CD4-positive, alpha-beta T cell treated with Interleukin-10 for 1 hour (primary cell): ENCODE results near the gene IL32.
"Not testable (repeated sequence)": the region's sequence is repeated elsewhere in the genome, so short reads cannot be mapped to it uniquely, and the experiment has no call there.

Experiments
- DNase-seq: peaks from one replicate; pipeline ENCODE4 v3.0.0-alpha.2; 2020

IL32 gene

DNA sequence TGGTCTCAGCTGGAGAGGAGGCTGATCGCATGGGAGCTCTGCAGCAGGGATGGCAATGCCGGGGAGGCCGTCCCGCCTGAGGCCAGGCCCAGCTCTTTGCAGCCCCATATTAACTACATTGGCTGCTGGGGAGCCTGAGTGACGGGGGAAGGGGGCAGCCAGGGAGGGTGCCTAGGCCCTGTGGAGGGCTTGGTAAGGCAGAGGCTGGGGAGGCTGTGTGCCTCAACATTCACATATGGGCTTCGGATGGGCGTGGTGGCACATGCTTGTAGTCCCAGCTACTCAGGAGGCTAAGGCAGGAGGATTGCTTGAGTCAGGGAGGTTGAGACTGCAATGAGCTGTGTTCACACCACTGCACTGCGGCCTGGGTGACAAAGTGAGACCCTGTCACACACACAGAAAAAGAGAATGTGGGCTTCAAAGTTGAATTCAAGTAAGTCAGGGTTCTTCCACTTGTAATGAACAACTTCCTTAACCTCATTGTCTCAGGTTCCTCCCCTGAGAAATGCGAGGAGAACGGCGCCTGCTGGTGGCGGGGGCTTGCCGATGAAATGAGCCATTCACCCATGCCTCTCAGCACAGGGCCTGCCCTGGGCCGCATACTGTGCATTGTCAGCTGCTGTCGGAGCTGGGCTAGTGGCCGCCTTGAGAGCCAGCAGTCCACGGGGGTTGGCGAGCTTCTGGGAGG lies 7.3 kb downstream of the IL32 start:
- peak; percentile 64 for DNase-seq

DNA sequence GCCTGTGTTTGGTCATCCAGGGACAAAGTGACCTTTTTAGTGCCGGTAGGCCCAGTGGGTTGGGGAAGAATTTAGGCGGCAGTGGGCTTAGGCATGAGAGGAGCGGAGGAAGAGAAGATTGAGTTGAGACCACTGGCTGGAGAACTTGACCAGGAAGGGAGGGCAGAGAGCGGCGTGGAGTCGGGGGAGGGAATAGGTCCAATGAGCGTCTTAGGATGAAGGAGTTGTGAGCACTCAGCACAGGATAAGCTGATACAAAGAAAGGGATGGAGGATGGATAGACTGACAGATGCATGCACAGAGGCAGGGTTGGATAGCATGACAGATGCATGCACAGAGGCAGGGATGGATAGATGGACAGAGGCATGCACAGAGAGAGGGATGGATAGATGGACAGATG lies 8.0 kb downstream of the IL32 start:
- DNase-seq = no peak

DNA sequence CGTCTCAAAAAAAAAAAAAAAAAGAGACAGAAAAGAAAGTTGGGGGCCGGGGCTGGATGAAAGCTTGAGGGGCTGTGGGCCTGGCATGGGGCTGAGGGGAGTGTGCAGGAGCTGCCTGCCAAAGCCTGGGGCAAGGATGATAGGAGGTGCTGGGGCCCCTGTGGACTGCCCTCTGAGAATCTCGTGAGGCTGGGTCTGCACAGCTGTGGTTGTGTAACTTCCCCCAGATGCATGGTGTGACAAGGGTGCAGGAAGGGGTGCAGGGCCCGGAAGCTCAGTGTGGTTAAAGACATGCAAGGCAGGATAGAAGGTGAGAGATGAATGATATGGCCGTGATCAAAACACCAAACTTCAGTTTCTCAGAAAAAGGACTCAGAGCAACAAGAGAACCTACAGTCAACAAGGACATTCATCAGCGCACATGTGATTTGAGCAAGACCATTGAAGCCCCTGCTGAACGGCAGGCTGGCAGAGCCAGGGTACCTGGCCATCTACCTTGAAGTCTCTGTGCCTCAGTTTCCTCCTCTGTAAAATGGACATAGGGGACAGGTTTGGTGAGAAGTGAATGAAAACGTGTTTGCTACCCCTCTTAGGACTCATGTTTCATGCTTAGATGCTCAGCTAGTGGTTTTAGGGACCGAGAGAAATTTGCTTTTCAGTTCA lies 9.6 kb downstream of the IL32 start:
- peak; percentile 89 for DNase-seq

DNA sequence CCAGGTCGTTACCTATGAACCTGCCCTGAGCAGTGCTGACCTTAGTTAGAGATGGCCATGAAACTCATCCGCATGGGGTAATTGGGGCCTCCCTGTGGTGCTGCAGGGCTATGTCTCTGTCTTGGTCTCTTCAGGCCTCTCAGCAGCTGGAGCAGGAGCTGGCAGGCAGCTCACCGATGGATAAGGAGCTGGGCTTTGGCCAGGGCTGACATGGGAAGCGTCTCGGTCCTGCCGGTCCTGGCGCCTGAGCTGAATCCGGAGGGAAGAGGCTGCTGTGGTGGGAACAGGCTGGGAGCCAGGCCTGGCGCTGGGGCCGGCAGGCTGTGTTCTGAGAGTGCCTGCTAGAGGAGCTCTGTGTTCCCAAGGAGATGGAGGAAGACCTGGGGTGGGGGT lies 10.1 kb downstream of the IL32 start:
- peak; percentile 38 for DNase-seq

DNA sequence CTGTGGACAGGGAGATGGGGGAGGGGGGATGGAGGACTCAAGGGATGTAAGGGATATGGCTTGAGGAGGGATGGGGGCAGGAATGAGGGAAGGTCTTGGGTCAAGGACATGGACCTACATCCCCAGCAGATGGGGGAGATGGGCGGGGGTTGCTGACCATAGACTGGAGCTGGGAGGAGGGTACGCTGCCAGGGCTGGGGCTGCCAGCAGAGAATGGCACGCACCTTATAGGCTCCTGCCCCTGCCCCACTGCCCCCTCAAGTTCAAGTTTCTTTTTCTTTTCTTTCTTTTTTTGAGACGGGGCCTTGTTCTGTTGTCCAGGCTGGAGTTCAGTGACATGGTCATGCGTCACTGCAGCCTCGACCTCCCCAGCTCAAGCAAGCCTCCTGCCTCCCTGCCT lies 10.5 kb downstream of the IL32 start:
- DNase-seq = not testable (repeated sequence)

DNA sequence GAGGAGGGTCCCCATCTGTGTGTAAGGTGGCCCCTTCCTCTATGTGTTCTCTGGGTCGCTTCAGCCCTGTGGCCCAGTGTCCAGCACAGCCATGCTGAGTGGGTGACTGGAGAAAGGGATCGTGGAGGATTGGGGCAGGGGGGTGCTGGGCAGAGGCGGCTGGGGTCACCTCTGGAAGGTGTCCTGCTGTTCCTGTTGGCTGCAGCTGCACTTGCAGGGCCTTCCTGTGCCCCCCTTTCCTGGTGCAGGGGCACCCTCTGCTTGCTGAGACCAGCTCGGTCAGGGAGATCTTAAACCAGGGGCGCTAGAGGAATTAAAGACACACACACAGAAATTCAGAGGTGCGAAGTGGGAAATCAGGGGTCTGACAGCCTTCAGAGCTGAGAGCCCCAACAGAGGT lies 11.1 kb downstream of the IL32 start:
- no peak for DNase-seq

DNA sequence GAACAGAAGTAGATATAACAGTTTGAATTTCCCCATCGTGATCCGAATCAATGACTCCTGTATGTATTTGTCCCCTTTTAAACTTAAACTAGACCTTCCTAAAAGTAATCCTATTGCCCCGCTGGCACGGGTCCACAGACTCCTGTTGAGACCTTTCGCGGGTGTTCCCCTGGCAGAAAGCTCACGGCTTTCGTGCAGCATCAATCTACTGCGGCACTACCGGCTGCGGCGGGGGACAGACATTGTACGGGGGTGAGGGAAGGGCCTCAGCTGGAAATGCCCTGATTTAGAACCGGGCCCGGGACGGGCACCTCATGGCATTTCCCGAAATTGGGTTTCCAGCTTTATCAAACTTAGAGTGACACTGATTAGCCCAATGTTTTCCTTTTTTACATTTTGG lies 14.6 kb downstream of the IL32 start:
- DNase-seq = no peak

DNA sequence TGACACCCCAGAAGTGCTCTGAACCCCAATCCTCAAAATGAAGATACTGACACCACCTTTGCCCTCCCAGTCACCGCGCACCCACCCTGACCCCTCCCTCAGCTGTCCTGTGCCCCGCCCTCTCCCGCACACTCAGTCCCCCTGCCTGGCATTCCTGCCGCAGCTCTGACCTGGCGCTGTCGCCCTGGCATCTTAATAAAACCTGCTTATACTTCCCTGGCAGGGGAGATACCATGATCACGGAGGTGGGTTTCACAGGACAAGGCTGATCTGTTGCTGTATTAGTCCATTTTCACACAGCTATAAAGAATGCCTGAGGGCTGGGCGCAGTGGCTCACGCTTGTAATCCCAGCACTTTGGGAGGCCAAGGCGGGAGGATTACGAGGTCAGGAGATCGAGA lies 16.5 kb downstream of the IL32 start:
- DNase-seq = not testable (repeated sequence)

DNA sequence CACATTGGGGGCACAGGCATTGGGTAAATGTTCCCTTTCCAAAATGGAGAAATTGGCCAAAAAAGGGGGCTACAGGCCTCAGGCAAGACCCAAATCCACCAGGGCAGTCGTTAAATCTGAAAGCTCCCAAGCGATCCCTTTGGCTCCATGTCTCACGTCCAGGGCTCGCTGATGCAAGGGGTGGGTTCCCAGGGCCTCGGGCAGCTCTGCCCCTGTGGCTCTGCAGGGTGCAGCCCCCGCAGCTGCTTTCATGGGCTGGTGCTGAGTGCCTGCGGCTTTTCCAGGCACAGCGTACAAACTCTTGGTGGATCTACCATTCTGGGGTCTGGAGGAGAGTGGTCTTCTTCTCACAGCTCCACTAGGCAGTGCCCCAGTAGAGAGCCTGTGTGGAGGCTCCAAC lies 18.0 kb downstream of the IL32 start:
- DNase-seq = not testable (repeated sequence)

DNA sequence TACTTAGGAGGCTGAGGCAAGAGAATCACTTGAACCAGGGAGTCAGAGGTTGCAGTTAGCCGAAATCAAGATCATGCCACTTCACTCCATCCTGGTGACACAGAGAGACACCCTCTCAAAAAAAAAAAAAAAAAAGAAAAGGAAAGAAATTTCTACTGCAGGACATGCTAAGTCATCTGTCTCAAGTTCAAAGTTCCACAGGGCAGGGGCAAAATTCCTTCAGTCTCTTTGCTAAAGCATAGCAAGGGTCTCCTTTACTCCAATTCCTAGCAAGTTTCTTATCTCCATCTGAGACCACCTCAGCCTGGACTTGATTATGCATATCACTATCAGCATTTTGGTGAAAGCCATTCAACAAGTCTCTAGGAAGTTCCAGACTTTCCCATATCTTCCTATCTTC lies 19.1 kb downstream of the IL32 start:
- no peak for DNase-seq

DNA sequence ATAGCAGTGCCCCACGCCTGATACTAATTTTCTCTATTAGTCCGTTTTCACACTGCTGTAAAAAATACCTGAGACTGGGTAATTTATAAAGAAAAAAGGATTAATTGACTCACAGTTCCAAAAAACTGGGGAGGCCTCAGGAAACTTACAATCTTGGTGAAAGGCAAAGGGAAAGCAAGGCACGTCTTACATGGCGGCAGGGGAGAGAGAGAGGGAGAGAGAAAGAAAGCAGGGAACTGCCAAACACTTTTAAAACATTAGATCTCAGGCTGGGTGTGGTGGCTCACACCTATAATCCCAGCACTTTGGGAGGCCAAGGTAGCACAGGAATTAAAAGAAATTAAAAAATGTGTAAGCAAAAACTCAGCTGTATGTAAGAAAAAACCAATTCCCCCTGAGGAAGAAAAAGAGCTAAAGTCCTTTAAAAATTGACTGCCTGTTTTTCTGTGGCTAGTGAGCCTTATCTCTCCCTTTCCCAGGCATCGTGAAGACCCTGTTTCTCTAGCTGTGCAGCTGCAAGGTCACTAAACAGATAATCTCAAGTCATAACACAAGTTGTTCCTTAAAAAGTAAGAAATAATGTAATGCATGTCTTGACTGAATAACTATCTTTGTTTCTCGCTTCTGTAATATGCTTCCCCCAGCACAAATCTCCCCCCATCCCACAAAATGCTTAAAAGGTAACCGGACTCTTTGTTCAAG lies 19.7 kb downstream of the IL32 start:
- DNase-seq = no peak

DNA sequence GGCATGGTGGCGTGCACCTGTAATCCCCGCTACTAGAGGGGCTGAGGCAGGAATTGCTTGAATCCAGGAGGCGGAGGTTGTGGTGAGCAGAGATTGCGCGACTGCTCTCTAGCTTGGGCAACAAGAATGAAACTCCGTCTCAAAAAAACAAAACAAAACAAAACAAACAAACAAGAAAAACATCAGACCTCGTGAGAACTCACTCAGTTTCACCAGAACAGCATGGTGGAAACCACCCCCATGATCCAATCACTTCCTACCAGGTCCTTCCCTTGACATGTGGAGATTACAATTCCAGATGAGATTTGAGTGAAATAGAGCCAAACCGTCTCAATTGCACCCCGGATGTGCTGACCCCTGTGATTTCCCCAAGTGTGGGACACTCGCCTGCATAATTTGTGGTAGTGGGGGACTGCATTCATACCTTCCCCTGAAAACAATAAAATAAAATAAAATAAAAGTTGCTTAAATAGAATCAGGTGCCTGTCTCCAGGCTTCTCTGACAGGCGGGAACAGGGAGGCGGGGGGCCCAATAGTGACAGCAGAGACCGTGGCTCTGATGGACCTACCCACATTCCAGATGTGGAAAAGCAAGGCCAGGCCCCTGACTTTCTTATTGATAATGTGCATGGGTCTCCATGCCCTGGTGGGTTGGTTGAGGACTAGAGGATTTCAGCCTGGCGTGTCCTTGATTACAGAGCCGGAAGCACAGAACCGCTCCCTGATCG lies 20.6 kb downstream of the IL32 start:
- DNase-seq = no peak

DNA sequence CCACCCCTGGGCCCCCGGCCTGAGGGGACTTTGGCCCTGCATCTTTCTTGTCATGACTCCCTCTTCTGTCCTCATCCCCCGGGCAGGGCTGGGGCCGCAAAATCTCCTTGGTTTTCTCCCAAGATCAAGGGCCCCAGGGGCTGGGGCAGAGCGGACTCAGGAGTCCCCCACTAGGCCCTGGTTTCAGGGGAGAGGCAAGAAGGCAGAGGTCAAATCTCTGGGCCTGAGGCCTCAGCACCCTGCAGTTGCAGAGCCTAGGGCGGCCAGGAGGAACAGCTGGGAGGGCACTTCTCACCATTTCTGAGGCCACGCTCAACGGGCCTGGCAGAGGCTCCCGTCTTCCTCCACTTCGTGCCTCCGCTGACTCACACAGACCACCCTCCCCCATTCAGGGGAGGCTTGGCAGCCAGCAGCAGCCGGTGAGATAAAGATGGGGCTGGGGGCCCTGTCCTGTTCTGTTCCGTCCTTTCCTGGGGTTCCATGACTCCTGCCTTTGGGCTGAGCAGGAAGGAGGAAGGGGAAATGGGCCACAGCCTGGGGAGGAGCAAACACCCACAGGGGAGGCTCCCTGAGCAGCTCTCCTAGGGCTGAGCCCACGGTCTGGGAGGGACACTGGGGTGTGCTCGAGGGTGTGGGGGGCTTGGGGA lies 21.3 kb downstream of the IL32 start:
- DNase-seq = no peak

DNA sequence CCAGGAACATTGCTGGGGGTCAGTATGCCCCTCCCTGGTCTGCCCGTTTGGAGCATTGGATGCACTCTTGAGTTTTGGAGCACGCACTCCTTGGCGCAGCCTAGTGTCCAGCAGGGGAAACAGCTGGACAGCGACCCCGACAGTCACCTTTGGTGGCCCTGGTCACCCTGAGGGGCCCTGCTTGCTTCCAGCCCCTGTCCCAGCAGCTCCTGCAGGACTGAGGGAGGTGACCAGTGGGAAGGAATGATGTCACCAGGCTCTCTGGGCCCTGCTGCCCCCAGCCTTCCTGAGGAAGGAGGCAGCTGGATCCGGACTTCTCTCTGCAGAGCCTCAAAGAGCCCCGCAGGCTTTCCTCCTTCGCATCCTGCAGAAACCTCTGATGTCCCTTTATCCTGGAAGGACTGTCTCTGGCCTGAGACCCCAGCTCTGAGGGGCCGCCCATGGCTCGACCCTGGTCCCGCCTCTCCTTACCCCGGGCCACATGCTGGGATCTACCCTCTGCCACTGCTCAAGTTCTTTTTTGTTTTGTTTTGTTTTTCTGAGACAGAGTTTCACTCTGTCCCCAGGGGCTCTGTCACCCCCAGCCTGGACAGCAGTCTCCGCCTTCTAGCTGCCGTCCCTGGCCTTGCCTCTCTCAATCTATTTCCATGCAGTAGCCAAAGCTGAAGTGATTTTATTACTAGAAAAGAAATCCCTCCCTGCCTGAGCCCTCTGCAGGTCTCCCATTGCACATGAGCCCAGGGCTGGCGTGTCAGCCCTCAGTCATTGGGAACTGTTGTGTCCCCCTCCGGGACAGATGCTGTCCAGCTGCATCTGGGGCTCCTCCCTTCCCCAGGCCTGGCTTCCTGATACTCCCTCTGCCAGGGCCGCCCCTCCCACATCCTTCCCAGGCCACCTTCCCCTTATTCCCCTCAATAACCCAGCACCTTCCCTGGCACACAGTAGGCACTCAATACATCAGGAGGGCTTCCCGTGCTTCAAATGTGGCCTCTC lies 22.1 kb downstream of the IL32 start:
- DNase-seq = no peak

DNA sequence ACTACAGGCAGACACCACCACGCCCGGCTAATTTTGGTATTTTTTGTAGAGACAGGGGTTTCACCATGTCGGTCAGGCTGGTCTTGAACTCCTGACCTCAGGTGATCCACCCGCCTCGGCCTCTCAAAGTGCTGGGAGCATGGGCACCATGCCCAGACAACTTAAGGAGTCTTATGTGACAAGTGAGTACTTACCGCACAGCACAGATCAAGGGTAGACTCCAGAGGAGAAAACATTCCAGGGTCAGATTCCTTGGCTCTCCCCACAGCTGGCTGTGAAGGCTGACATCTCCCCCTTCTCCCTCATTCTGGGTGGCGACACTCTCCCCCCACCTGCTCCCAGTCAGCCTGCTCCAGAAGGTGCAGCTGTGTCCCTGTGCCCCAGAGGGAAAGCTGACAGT lies 23.0 kb downstream of the IL32 start:
- DNase-seq = no peak

DNA sequence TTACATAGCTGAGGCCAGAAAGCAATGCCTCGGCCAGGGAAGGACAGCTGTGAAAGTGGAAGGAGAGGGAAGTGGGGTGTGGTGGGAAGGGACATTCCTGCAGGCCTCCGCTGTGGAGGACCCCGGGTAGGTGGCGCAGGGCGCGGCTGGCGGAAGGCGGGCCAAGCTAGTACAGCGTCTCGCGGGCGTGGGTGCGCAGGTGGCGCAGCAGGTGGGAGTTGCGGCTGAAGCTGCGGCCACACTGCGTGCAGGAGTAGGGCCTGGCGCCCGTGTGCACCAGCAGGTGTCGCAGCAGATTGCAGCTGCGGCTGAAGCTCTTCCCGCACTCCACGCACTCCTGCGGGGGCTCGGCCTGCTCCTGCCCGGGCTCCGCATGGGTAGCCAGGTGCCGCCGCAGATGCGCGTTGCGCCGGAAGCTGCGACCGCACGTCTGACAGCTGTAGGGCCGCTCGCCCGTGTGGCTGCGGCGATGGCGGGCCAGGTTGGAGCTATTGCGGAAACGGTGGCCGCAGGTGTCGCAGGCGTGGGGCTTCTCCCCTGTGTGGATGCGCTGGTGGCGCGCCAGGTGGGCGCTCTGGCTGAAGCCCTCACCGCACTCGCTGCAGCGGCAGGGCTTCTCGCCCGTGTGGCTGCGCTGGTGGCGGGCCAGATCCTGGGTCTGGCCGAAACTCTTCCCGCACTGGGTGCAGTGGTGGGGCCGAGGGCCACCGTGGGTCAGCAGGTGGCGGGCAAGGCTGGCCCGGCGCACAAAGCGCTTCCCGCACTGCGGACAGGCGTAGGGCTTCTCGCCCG lies 23.7 kb downstream of the IL32 start:
- no peak for DNase-seq

DNA sequence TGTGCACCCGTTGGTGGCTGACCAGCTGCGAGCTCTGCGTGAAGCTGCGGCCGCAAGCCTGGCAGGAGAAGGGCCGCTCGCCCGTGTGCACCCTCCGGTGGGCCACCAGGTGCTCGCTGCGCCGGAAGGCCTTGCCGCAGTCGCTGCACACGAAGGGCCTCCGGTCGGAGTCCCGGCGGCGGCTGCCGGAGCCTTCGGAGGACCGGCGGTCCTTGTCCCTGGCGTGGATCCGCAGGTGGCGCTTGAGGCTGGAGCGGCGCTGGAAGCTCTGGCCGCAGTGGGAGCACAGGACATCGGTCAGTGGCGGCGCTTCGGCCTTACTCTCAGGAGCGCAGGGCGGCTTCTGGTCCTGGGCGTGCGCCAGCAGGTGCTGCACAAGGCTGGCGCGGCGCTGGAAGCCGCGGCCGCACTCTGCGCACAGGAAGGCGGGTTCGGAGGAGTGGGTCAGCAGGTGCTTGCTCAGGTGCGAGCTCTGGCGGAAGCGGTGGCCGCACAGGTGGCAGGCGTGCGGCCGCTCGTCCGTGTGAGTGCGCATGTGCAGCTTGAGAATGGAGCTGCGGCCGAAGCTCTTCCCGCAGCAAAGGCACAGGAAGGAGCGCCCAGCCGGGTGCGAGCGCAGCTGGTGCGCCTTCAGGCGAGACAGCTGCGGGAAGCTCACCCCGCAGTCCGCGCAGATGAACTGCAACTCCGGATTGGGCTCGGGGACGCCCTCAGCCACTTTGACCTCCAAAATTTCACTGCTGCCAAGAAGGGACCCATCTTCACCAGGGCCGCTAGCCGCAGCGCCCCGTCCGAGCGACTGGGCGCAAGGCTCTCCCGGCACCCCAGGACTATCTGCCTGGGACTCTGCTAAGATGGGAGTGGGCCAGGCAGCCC lies 24.5 kb downstream of the IL32 start:
- DNase-seq = no peak

DNA sequence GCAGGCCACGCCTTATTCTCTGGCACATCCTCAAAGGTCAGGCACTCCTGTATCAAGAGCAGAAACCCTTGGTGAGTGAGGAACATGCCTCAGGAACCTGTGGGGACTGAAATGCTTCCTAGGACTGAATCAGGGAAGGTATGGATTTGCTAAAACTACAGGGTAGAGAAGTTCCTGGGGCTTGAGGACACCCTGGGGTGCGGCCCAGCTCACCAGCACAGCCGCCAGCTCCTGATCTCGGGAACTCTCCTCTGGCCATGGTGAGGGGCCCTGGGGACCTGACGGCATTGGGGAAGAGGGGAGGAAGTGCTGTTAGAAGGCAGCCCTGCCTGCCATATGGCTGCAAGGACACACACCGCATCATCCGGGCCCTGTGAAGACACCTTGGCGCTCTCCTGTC lies 26.1 kb downstream of the IL32 start:
- no peak for DNase-seq

DNA sequence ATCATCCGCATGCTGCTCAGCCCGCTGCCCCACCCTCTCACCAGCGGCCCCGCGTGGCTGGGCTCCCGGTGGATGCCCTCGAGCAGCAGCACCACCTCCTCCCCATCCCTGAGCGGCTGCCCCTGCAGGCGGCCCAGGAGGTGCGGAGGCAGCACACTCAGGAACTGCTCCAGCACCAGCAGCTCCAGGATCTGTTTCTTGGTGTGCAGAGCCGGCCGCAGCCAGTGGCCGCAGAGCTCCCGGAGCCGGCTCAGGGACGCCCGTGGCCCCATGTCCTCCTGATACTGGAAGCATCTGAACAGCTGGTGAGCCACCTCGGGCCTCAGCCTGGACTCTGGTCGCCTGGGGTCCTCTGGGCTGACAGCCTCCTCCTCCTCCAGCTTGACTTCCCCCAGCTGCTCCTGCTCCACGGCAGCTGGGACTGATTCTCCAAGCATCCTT lies 27.1 kb downstream of the IL32 start:
- no peak for DNase-seq
